Trophoblast cell (in vitro differentiated cells and primary cell): ENCODE measurements around the gene DLX5.

Experiments used
- DNase-seq, 2 donors: peaks; one replicate each; pipeline ENCODE4 v3.0.0-alpha.2; 2016
- H2AFZ ChIP-seq: 2 replicates; pipeline ENCODE4 v1.6.1; 2013; ENCODE audit warnings: low read length, moderate library complexity, mild to moderate bottlenecking; ENCODE audit not compliant: insufficient read depth, poor library complexity
- H2AK5ac ChIP-seq: 2 replicates; pipeline ENCODE4 v1.6.1; 2013; ENCODE audit warnings: mild to moderate bottlenecking, low read length
- H2BK120ac ChIP-seq: 2 replicates; pipeline ENCODE4 v1.6.1; 2013; ENCODE audit warnings: low read length, mild to moderate bottlenecking, moderate library complexity; ENCODE audit not compliant: insufficient read depth, poor library complexity
- H2BK12ac ChIP-seq: 2 replicates; pipeline ENCODE4 v1.6.1; 2013; ENCODE audit warnings: mild to moderate bottlenecking, low read length, moderate library complexity
- H2BK5ac ChIP-seq: 2 replicates; pipeline ENCODE4 v1.6.1; 2013; ENCODE audit warnings: low read length, low read depth, moderate library complexity, mild to moderate bottlenecking; ENCODE audit not compliant: poor library complexity
- H3K14ac ChIP-seq: 2 replicates; pipeline ENCODE4 v1.6.1; 2013; ENCODE audit warnings: mild to moderate bottlenecking, low read length
- H3K18ac ChIP-seq: 2 replicates; pipeline ENCODE4 v1.6.1; 2013; ENCODE audit warnings: mild to moderate bottlenecking, low read length
- H3K23ac ChIP-seq: 2 replicates; pipeline ENCODE4 v1.6.1; 2013; ENCODE audit warnings: low read length
- H3K27ac ChIP-seq: 2 replicates; pipeline ENCODE4 v1.5.1; 2013; ENCODE audit warnings: low read depth, mild to moderate bottlenecking, inconsistent platforms, low read length, moderate library complexity
- H3K27me3 ChIP-seq: 2 replicates; pipeline ENCODE4 v1.6.1; 2013; ENCODE audit warnings: inconsistent platforms, mild to moderate bottlenecking, low read length, moderate library complexity; ENCODE audit not compliant: insufficient read depth
- H3K36me3 ChIP-seq, 2 experiments: 1 replicate in 1 of 2; 2 replicates in 1 of 2; pipeline ENCODE4 v1.6.1; 2013; ENCODE audit warnings: low read length in 2 of 2, mild to moderate bottlenecking in 2 of 2, moderate library complexity in 1 of 2; ENCODE audit not compliant: insufficient read depth in 2 of 2, control insufficient read depth in 1 of 2
- H3K4ac ChIP-seq: 2 replicates; pipeline ENCODE4 v1.6.1; 2013; ENCODE audit warnings: low read depth, mild to moderate bottlenecking, low read length, moderate library complexity
- H3K4me1 ChIP-seq, 2 experiments: 1 replicate in 1 of 2; 2 replicates in 1 of 2; pipeline ENCODE4 v1.6.1; 2013; ENCODE audit warnings: low read length in 2 of 2, mild to moderate bottlenecking in 2 of 2, moderate library complexity in 1 of 2; ENCODE audit not compliant: insufficient read depth in 2 of 2, control insufficient read depth in 1 of 2
- H3K4me2 ChIP-seq: 2 replicates; pipeline ENCODE4 v1.6.1; 2013; ENCODE audit warnings: inconsistent platforms, mild to moderate bottlenecking, low read length, moderate library complexity
- H3K4me3 ChIP-seq: 2 replicates; pipeline ENCODE4 v1.5.1; 2013; ENCODE audit warnings: mild to moderate bottlenecking, low read depth, low read length, inconsistent platforms
- H3K79me1 ChIP-seq: one replicate; pipeline ENCODE4 v1.6.1; 2013; ENCODE audit warnings: low read length
- H3K79me2 ChIP-seq: 2 replicates; pipeline ENCODE4 v1.6.1; 2013; ENCODE audit warnings: low read length, mild to moderate bottlenecking; ENCODE audit not compliant: control insufficient read depth, insufficient read depth, poor library complexity
- H3K9ac ChIP-seq: 2 replicates; pipeline ENCODE4 v1.6.1; 2013; ENCODE audit warnings: mild to moderate bottlenecking, low read length
- H3K9me3 ChIP-seq: 2 replicates; pipeline ENCODE4 v1.6.1; 2013; ENCODE audit warnings: low read depth, mild to moderate bottlenecking, control low read depth, inconsistent platforms, low read length; ENCODE audit not compliant: insufficient read depth
- H4K12ac ChIP-seq: 2 replicates; pipeline ENCODE4 v1.6.1; 2013; ENCODE audit warnings: low read depth, mild to moderate bottlenecking, low read length, moderate library complexity
- H4K8ac ChIP-seq: 2 replicates; pipeline ENCODE4 v1.6.1; 2013; ENCODE audit warnings: low read depth, mild to moderate bottlenecking, low read length, moderate library complexity
- H4K91ac ChIP-seq: one replicate; pipeline ENCODE4 v1.6.1; 2013; ENCODE audit warnings: low read depth, mild to moderate bottlenecking, low read length, moderate library complexity
- WGBS: extraction: QIAGEN DNeasy Blood & Tissue Kit; methylation state at CpG from one replicate; pipeline ENCODE4 v1.1.7; 2013; ENCODE audit warnings: missing lambda C conversion rate; ENCODE audit not compliant: insufficient read length, insufficient coverage; ENCODE audit errors: extremely low coverage; 5-methylcytosine and 5-hydroxymethylcytosine counted together

DLX5 gene

GRCh38 chr7:97006816-97007582, 17.6 kb downstream of the DLX5 start:
- H3K9me3 ChIP-seq: no peaks in the 10 kb centered on the region
- H3K4me3 ChIP-seq: peak overlapping the region; percentile 66
- peak in 1 of 2 donors; percentile 52 for DNase-seq
- peak overlapping the region; percentile 51 for H3K27ac ChIP-seq
- H3K4ac ChIP-seq: peak overlapping the region; percentile 60
- H3K27me3 ChIP-seq: peaks cover 3% of the 10 kb centered on the region
- H2BK12ac ChIP-seq: peak overlapping the region; percentile 88
- H3K14ac ChIP-seq: peak overlapping the region; percentile 93
- H3K36me3 ChIP-seq: no peaks in the 10 kb centered on the region
- peak overlapping the region; percentile 55 for H3K9ac ChIP-seq
- H2AFZ ChIP-seq: peak overlapping the region; percentile 92
- no CpG with 5 or more reads among the region's 39 CpGs for WGBS
- H3K18ac ChIP-seq: peak overlapping the region; percentile 91
- peak overlapping the region; percentile 79 for H2BK5ac ChIP-seq
- H3K4me1 ChIP-seq: peaks cover 21 to 24% of the 10 kb centered on the region in 2 experiments
- H2AK5ac ChIP-seq: peak overlapping the region; percentile 69
- H2BK120ac ChIP-seq: peak overlapping the region; percentile 96
- no peak overlapping the region for H3K23ac ChIP-seq
- peak overlapping the region; percentile 94 for H4K91ac ChIP-seq
- peak overlapping the region; percentile 81 for H3K4me2 ChIP-seq
- peaks cover 23% of the 10 kb centered on the region for H3K79me1 ChIP-seq
- H3K79me2 ChIP-seq: peaks cover 8% of the 10 kb centered on the region
- peak overlapping the region; percentile 92 for H4K8ac ChIP-seq
- H4K12ac ChIP-seq: peak overlapping the region; percentile 83

GRCh38 chr7:97006055-97006815, 18.4 kb downstream of the DLX5 start:
- Histone ChIP-seq H3K27ac (peak overlapping the region; percentile 83), H3K4me1 (peaks cover 22 to 27% of the 10 kb centered on the region in 2 experiments), H3K9me3 (no peaks in the 10 kb centered on the region), H3K36me3 (no peaks in the 10 kb centered on the region), H2BK120ac (peak overlapping the region; percentile 96), H3K27me3 (no peaks in the 10 kb centered on the region), H3K4me2 (peak overlapping the region; percentile 81), H4K8ac (peak overlapping the region; percentile 92), H4K12ac (peak overlapping the region; percentile 83), H3K4ac (peak overlapping the region; percentile 88), H3K23ac (no peak overlapping the region), H3K14ac (peak overlapping the region; percentile 98), H3K18ac (peak overlapping the region; percentile 92), H3K79me1 (peaks cover 23% of the 10 kb centered on the region), H2AFZ (peak overlapping the region; percentile 94), H3K9ac (peak overlapping the region; percentile 24), H3K79me2 (peaks cover 8% of the 10 kb centered on the region), H2BK12ac (peak overlapping the region; percentile 88), H3K4me3 (peak overlapping the region; percentile 75), H2BK5ac (peak overlapping the region; percentile 83), H2AK5ac (peak overlapping the region; percentile 69), H4K91ac (peak overlapping the region; percentile 94)
- WGBS: no CpG with 5 or more reads among the region's 83 CpGs
- DNase-seq: peak; percentile 91 to 92

GRCh38 chr7:97005183-97006054, 19.2 kb downstream of the DLX5 start, which contains the start of gene DLX6:
Gene DLX6, plus strand, starts transcription at chr7:97005553. Its CDS starts 425 bp downstream, at chr7:97005978.
- Histone ChIP-seq H2AFZ (peak within 1 kb of the TSS; percentile 94), H2BK120ac (peak within 1 kb of the TSS; percentile 87), H3K4me1 (peaks cover 22 to 29% of the 10 kb centered on the region in 2 experiments), H3K4me3 (peak within 1 kb of the TSS; percentile 75), H4K91ac (peak within 1 kb of the TSS; percentile 83), H3K14ac (peak within 1 kb of the TSS; percentile 98), H3K9ac (no peak within 1 kb of the TSS), H3K79me2 (peaks cover 8% of the 10 kb centered on the region), H3K27me3 (no peaks in the 10 kb centered on the region), H3K4me2 (peak within 1 kb of the TSS; percentile 81), H2BK5ac (peak within 1 kb of the TSS; percentile 83), H3K18ac (peak within 1 kb of the TSS; percentile 92), H3K23ac (no peak within 1 kb of the TSS), H4K12ac (no peak within 1 kb of the TSS), H3K79me1 (peaks cover 23% of the 10 kb centered on the region), H3K36me3 (no peaks in the 10 kb centered on the region), H4K8ac (peak within 1 kb of the TSS; percentile 81), H2BK12ac (peak within 1 kb of the TSS; percentile 80), H2AK5ac (no peak within 1 kb of the TSS), H3K4ac (peak within 1 kb of the TSS; percentile 88), H3K9me3 (no peaks in the 10 kb centered on the region), H3K27ac (peak within 1 kb of the TSS; percentile 83)
- WGBS: no CpG with 5 or more reads among the region's 44 CpGs
- DNase-seq: peak; percentile 99
